Nephron (organoid): Measurements from ENCODE around the gene CNIH2.

Experiments
- H3K27ac Mint-ChIP-seq, 3 experiments: 2 replicates each; pipeline ENCODE4 v1.8.0; 2020; ENCODE audit warnings: mixed read lengths in 3 of 3, mild to moderate bottlenecking in 2 of 3, moderate library complexity in 1 of 3
- H3K27me3 Mint-ChIP-seq: 2 replicates; pipeline ENCODE4 v1.8.0; 2021; ENCODE audit warnings: low read depth, mild to moderate bottlenecking, moderate library complexity, mixed read lengths
- H3K36me3 Mint-ChIP-seq: 2 replicates; pipeline ENCODE4 v1.8.0; 2020; ENCODE audit warnings: low read depth, mixed read lengths
- H3K4me1 Mint-ChIP-seq: 2 replicates; pipeline ENCODE4 v1.8.0; 2020; ENCODE audit warnings: mixed read lengths
- H3K4me3 Mint-ChIP-seq, 3 experiments: 2 replicates each; pipeline ENCODE4 v1.8.0; 2020; ENCODE audit warnings: mild to moderate bottlenecking in 3 of 3, mixed read lengths in 3 of 3, moderate library complexity in 2 of 3
- H3K9me3 Mint-ChIP-seq: 2 replicates; pipeline ENCODE4 v1.8.0; 2020; ENCODE audit warnings: mixed read lengths
- TF ChIP-seq, protein P1 (sequence below), 3 experiments: fragments of 200-600 bp; sonication (generic); IDR thresholded peaks; one replicate each; pipeline ENCODE4 v1.5.0; 2021; ENCODE audit warnings: antibody characterized with exemption in 3 of 3; ENCODE audit not compliant: unreplicated experiment in 3 of 3

CNIH2 gene

DNA sequence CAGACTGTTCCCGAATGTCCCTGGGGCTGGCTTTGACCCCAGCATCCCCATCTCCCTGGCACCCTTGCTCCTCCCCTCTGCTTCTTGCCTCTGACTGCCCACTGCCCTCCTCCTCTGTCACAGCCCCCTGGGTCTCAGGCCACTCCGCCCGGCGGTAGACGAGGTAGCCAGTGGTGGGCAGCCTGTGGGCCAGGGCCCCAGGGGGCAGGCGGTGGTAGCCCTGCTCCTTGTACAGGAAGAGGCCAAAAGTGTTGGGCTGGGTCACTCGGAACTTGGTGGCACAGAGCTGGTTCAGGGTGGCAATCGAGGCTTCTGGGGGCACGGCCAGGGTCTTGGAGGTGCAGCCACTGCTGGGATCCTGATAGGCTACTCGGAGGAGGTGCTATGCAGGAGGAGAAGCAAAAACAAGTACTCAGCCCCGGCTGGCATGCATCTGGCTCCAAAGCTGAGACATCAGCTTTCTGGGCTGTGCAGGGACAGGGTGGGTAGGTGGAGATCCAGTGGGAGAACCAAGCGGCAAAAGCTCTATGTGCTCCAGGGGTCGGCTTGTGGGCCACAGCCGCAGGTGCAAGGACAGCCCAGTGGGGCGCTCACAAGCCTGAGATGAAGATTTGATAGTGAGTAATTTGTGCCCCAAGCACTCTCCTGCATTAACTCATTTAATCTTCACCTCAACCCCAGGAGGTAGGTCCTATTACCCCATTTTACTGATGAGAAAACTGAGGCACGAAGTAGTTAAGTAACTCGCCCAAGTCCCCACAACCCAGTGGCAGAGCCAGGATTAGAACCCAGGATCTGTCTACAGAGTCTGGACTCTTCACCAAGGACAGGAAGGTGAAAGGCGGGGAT is 54.6 kb downstream of the CNIH2 start:
- Mint-ChIP-seq H3K9me3 (no peaks in the 10 kb centered on the region), H3K4me1 (peaks cover 24% of the 10 kb centered on the region), H3K27me3 (peaks cover 6% of the 10 kb centered on the region), H3K27ac (no peak overlapping the region), H3K36me3 (no peaks in the 10 kb centered on the region), H3K4me3 (no peak overlapping the region)
- TF ChIP-seq, protein P1, sequence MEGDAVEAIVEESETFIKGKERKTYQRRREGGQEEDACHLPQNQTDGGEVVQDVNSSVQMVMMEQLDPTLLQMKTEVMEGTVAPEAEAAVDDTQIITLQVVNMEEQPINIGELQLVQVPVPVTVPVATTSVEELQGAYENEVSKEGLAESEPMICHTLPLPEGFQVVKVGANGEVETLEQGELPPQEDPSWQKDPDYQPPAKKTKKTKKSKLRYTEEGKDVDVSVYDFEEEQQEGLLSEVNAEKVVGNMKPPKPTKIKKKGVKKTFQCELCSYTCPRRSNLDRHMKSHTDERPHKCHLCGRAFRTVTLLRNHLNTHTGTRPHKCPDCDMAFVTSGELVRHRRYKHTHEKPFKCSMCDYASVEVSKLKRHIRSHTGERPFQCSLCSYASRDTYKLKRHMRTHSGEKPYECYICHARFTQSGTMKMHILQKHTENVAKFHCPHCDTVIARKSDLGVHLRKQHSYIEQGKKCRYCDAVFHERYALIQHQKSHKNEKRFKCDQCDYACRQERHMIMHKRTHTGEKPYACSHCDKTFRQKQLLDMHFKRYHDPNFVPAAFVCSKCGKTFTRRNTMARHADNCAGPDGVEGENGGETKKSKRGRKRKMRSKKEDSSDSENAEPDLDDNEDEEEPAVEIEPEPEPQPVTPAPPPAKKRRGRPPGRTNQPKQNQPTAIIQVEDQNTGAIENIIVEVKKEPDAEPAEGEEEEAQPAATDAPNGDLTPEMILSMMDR (IDR thresholded peaks at IDR 0.05; ENCODE audit: unreplicated experiment in 3 of 3): no peak

DNA sequence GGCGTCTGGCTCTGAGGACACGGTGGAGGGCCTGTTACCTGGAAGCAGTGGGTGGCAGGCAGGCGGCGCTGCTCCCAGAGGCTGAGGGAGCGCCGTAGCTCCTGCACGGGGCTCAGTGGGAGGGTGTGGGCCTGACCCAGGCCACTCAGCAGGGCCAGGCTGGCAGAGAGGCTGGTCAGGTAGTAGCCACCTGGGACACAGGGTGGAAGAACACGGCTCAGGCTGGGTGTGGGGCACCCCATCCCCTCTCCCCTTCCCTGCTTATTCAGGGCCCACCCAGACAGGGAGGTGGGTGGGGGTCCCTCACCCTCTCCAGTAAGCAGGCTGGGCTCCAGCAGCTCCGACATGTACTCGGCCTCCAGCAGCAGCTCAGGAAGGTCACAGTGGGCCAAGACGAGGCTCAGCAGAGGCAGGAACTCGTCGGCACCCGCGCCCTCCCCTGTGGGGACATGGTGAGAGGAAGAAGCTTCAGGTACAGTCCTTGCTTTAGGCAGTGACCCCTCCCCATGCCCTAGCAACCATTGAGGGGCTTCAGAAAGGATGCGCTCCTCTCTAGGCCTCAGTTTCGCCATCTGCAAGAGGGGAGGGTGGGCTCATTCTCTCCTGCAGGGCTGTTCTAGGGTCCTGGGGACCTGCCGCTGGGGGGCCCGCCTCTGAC is 55.4 kb downstream of the CNIH2 start:
- Mint-ChIP-seq H3K4me3 (no peak overlapping the region), H3K9me3 (no peaks in the 10 kb centered on the region), H3K27me3 (peaks cover 6% of the 10 kb centered on the region), H3K36me3 (no peaks in the 10 kb centered on the region), H3K4me1 (peaks cover 19% of the 10 kb centered on the region), H3K27ac (no peak overlapping the region)
- TF ChIP-seq, protein P1 (IDR thresholded peaks at IDR 0.05; ENCODE audit: unreplicated experiment in 3 of 3): no peak
